Sigmoid colon (tissue), 4 donors: ENCODE data around the gene KIF12.

Experiments
- EP300 ChIP-seq, 4 donors: sonication (generic); formaldehyde crosslinking; IDR thresholded peaks; one replicate each; pipeline ENCODE4 v1.6.1; 2017; ENCODE audit warnings: antibody characterized with exemption in 4 of 4
- POLR2A ChIP-seq, 2 donors: fragments of 450-650 bp; IDR thresholded peaks; one replicate each; pipeline ENCODE4 v1.6.1; 2016; ENCODE audit warnings: antibody characterized with exemption in 2 of 2, mild to moderate bottlenecking in 2 of 2, moderate library complexity in 2 of 2
- TF ChIP-seq, protein P1 (sequence below), 4 experiments: fragments of 450-650 bp in 3 of 4; fragments of 200-600 bp in 1 of 4; IDR thresholded peaks; one replicate each; pipeline ENCODE4 v1.5.1; 2016 to 2019; ENCODE audit warnings: antibody characterized with exemption in 4 of 4, mild to moderate bottlenecking in 3 of 4, moderate library complexity in 2 of 4

DNA sequence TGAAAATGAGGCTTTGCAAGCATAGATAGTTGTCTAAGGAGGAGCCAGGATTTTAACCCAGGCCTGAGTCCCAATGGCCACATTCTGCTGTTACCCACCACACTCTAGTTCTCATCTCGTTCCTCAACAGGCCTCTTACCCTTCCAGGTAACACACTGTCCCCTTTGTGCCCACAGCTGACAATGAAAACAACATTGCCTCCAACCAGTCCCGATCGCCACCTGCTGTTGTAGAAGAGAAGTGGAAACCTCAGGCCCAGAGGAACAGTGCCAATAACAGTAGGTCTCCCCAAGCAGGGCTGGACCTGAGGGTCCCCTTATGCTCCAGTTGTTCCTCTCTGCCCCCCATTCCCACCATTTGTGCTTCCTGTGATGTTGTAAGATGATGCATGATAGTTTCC, 51.4 kb downstream of the KIF12 start:
- no peak for TF ChIP-seq EP300 (IDR thresholded peaks at IDR 0.05)
- TF ChIP-seq, protein P1, sequence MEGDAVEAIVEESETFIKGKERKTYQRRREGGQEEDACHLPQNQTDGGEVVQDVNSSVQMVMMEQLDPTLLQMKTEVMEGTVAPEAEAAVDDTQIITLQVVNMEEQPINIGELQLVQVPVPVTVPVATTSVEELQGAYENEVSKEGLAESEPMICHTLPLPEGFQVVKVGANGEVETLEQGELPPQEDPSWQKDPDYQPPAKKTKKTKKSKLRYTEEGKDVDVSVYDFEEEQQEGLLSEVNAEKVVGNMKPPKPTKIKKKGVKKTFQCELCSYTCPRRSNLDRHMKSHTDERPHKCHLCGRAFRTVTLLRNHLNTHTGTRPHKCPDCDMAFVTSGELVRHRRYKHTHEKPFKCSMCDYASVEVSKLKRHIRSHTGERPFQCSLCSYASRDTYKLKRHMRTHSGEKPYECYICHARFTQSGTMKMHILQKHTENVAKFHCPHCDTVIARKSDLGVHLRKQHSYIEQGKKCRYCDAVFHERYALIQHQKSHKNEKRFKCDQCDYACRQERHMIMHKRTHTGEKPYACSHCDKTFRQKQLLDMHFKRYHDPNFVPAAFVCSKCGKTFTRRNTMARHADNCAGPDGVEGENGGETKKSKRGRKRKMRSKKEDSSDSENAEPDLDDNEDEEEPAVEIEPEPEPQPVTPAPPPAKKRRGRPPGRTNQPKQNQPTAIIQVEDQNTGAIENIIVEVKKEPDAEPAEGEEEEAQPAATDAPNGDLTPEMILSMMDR (IDR thresholded peaks at IDR 0.05), result peak in 1 of 4 experiments; percentile 14
- TF ChIP-seq POLR2A (IDR thresholded peaks at IDR 0.05), result no peak
